PC-9 (cell line): ENCODE data around the gene FUT1.

Experiments used
- EZH2 ChIP-seq: fragments of 200-600 bp; sonication (generic); IDR thresholded peaks from 2 replicates; pipeline ENCODE4 v1.8.0; 2017; ENCODE audit warnings: antibody characterized with exemption, low read depth
- TF ChIP-seq, protein P1 (sequence below): fragments of 200-600 bp; sonication (generic); conservative IDR thresholded peaks from 2 replicates; pipeline ENCODE4 v1.6.1; 2017; ENCODE audit warnings: mixed run types, antibody characterized with exemption, mild to moderate bottlenecking, moderate library complexity

DNA sequence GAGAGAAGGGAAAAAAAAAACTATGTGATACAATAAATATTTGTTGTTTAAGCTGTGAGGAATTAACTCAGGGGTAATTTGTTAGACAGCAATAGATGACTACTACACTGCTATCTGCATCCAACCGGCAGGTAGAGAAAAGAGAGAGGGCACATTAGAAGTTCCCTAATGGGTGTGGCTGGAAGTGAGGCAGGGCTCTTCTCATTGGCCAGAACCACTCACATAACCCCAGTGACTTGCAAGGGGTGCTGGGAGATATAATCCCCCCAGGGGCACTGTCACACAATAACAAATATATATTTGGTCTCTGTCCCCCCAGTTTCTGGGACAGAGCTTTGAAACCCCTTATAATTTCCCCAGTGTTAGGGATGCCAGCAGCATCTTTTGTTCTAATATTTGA lies 27.2 kb upstream of the FUT1 start:
- TF ChIP-seq, protein P1, sequence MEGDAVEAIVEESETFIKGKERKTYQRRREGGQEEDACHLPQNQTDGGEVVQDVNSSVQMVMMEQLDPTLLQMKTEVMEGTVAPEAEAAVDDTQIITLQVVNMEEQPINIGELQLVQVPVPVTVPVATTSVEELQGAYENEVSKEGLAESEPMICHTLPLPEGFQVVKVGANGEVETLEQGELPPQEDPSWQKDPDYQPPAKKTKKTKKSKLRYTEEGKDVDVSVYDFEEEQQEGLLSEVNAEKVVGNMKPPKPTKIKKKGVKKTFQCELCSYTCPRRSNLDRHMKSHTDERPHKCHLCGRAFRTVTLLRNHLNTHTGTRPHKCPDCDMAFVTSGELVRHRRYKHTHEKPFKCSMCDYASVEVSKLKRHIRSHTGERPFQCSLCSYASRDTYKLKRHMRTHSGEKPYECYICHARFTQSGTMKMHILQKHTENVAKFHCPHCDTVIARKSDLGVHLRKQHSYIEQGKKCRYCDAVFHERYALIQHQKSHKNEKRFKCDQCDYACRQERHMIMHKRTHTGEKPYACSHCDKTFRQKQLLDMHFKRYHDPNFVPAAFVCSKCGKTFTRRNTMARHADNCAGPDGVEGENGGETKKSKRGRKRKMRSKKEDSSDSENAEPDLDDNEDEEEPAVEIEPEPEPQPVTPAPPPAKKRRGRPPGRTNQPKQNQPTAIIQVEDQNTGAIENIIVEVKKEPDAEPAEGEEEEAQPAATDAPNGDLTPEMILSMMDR = no peak
- no peak for TF ChIP-seq EZH2
